Measurements from ENCODE around the gene RPL14.

Gene RPL14

GRCh38 chr3:40476478-40477470 lies 19.6 kb downstream of the RPL14 start, which contains the start of gene ZNF619:
Gene ZNF619 (plus strand): TSS chr3:40477122. CDS start chr3:40477980, 858 bp downstream.
- TF ChIP-seq CTCF (IDR thresholded peaks at IDR 0.05; ENCODE audit: low read depth, low read length, missing control alignments), result no peak
- Histone ChIP-seq H3K27me3 (replicated peaks) (no peaks in the 10 kb centered on the region), H3K36me3 (replicated peaks) (no peaks in the 10 kb centered on the region), H3K27ac (peak within 1 kb of the TSS; percentile 73), H3K4me3 (ENCODE audit: low read depth, low read length) (peak within 1 kb of the TSS; percentile 89)
- DNase-seq, result peak; percentile 71
- in situ Hi-C loops (cut with HindIII; ENCODE audit: low pct_ligation_motif_present, low sequenced_read_pairs), result no loop called here

GRCh38 chr3:40477666-40478065 lies 20.5 kb downstream of the RPL14 start:
- in situ Hi-C loops (cut with HindIII; ENCODE audit: low pct_ligation_motif_present, low sequenced_read_pairs), result no loop called here
- no peak for DNase-seq
- Histone ChIP-seq H3K36me3 (replicated peaks) (peaks cover 2% of the 10 kb centered on the region), H3K27ac (no peak overlapping the region), H3K4me3 (ENCODE audit: low read depth, low read length) (peak overlapping the region; percentile 89), H3K27me3 (replicated peaks) (no peaks in the 10 kb centered on the region)
- no peak for TF ChIP-seq CTCF (IDR thresholded peaks at IDR 0.05; ENCODE audit: low read depth, low read length, missing control alignments)

- no peak for TF ChIP-seq CTCF (IDR thresholded peaks at IDR 0.05; ENCODE audit: low read depth, low read length, missing control alignments)
- no peaks in the 10 kb centered on the region for H3K27me3 ChIP-seq (replicated peaks)
- no peak for DNase-seq
- peaks cover 14% of the 10 kb centered on the region for H3K36me3 ChIP-seq (replicated peaks)
- no peak overlapping the region for H3K4me3 ChIP-seq (ENCODE audit: low read depth, low read length)
- in situ Hi-C loops (cut with HindIII; ENCODE audit: low pct_ligation_motif_present, low sequenced_read_pairs), result no loop called here
- H3K27ac ChIP-seq, result no peak overlapping the region
These were observed 30.0 kb downstream of the RPL14 start for GRCh38 chr3:40487172-40487571.

GRCh38 chr3:40490916-40491315 lies 33.8 kb downstream of the RPL14 start:
- Histone ChIP-seq H3K27me3 (replicated peaks) (no peaks in the 10 kb centered on the region), H3K36me3 (replicated peaks) (peaks cover 11% of the 10 kb centered on the region), H3K27ac (no peak overlapping the region), H3K4me3 (ENCODE audit: low read depth, low read length) (no peak overlapping the region)
- in situ Hi-C loops (cut with HindIII; ENCODE audit: low pct_ligation_motif_present, low sequenced_read_pairs), result no loop called here
- peak; percentile 50 for DNase-seq
- TF ChIP-seq CTCF (IDR thresholded peaks at IDR 0.05; ENCODE audit: low read depth, low read length, missing control alignments), result no peak

GRCh38 chr3:40494698-40495097 lies 37.6 kb downstream of the RPL14 start:
- H3K27me3 ChIP-seq (replicated peaks), result no peaks in the 10 kb centered on the region
- DNase-seq, result no peak
- no peak for TF ChIP-seq CTCF (IDR thresholded peaks at IDR 0.05; ENCODE audit: low read depth, low read length, missing control alignments)
- H3K36me3 ChIP-seq (replicated peaks), result no peaks in the 10 kb centered on the region
- no peak overlapping the region for H3K4me3 ChIP-seq (ENCODE audit: low read depth, low read length)
- no peak overlapping the region for H3K27ac ChIP-seq
- in situ Hi-C loops (cut with HindIII; ENCODE audit: low pct_ligation_motif_present, low sequenced_read_pairs), result no loop called here
